ENCODE data around the gene CDH4. TPM values are rescaled to one million over a fixed set of nuclear protein-coding genes. Genes with fewer than 3 reads are reported as not detected.
A peak's percentile ranks its signal among the peaks of the same experiment; 100 is the strongest.
"Not testable (repeated sequence)": the region's sequence is repeated elsewhere in the genome, so short reads cannot be mapped to it uniquely, and the experiment has no call there.

CDH4 gene
- total RNA-seq, 2 donors from 2014 or later, result not detected

DNA sequence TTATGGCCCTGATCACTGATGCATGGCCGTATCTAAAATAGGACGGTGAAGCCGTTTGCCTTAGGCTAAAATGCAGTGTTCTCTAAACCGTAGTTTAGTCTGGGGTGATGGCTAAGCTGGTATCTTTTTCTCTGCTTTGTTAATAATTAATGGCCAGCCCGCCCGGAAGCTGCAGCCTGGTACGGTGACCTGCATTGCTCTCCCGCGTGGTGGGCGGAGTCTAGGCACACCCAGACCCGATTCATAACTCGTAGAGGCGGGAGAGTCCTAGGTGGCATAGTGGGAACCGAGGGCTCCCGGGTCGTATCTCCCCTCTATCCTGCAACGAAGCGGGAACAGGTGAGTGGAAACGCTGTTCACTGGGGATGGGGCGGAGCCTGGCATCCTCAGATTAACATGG, 5.5 kb downstream of the CDH4 start:
- DNase-seq (ENCODE audit: low spot score) (no peak), ATAC-seq (no peak)
- Mint-ChIP-seq H3K4me1 (ENCODE audit: low read depth in 2 of 2) (peaks cover 0 to 2% of the 10 kb centered on the region in 2 donors), H3K9me3 (no peaks in the 10 kb centered on the region), H3K27ac (no peak overlapping the region), H3K36me3 (no peaks in the 10 kb centered on the region), H3K4me3 (no peak overlapping the region), H3K27me3 (peaks cover 28 to 32% of the 10 kb centered on the region in 2 donors)

DNA sequence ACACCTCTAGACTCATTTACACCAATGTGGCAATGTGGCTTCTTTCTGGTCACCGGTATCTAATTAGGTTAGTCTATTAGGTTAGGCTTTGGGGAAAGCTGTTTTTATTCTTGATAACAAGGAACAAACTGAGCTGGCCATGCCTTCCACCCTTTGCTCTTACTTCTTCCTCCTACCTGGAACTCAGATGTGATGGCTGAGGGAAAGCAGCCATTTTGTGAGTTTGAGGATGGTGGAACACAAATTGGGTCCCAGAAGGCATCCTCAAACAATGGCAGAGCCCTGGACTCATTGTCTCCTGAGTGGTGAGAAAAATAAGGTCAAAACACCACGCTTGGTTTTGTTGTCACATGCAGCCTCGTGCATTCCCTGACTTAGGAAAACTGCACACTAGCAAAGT, 7.7 kb downstream of the CDH4 start:
- H3K27me3 Mint-ChIP-seq, result peaks cover 23 to 36% of the 10 kb centered on the region in 2 donors
- H3K9me3 Mint-ChIP-seq, result no peaks in the 10 kb centered on the region
- H3K36me3 Mint-ChIP-seq, result no peaks in the 10 kb centered on the region
- ATAC-seq (no peak), DNase-seq (ENCODE audit: low spot score) (no peak)
- H3K27ac Mint-ChIP-seq, result no peak overlapping the region
- H3K4me3 Mint-ChIP-seq, result no peak overlapping the region
- H3K4me1 Mint-ChIP-seq (ENCODE audit: low read depth in 2 of 2), result no peaks in the 10 kb centered on the region

DNA sequence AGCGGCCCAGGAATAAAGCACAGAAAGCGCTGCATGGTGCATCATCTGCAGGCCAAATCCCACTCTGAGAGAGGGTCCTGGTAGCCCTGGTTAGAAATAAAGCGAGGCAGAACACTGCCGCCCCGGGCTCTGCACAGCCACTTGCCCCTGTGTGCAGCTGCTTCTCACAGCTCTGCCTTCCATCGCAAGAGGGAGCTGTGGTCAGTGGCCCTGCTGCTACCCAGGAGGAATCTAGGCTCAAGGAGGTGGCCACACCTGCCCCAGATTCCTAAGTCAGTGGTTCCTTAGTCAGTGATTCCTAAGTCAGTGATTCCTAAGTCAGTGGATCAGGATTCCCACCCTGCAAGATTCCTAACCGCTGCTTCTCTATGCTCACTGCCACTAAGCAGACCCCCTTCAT, 8.8 kb downstream of the CDH4 start:
- no peak for DNase-seq (ENCODE audit: low spot score)
- H3K27me3 Mint-ChIP-seq, result peaks cover 13 to 36% of the 10 kb centered on the region in 2 donors
- no peak overlapping the region for H3K27ac Mint-ChIP-seq
- no peak for ATAC-seq
- H3K4me3 Mint-ChIP-seq, result no peak overlapping the region
- H3K9me3 Mint-ChIP-seq, result no peaks in the 10 kb centered on the region
- H3K4me1 Mint-ChIP-seq (ENCODE audit: low read depth in 2 of 2), result no peaks in the 10 kb centered on the region
- no peaks in the 10 kb centered on the region for H3K36me3 Mint-ChIP-seq

DNA sequence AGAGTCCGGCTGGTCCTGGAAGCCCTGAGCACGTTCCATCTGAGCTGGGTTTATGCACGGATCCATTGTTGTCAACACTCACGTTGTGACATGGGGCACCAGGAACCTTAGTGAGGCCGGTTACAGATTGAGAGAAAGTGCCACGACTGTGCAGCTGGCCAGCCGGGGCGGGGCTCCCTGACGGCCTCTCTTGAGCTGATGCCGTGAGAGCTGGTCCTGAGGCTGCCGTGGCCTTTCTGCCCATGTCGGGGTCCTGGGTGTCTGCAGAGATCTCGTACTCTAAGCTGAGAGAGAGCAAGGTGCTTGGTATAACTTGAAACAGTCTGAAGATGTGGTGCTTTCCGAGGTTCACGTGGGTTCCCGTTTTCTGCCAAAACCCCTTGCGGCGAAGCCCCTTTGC, 10.0 kb downstream of the CDH4 start:
- Mint-ChIP-seq H3K36me3 (no peaks in the 10 kb centered on the region), H3K4me3 (no peak overlapping the region), H3K27me3 (peaks cover 5 to 32% of the 10 kb centered on the region in 2 donors), H3K4me1 (ENCODE audit: low read depth in 2 of 2) (no peaks in the 10 kb centered on the region), H3K9me3 (no peaks in the 10 kb centered on the region), H3K27ac (no peak overlapping the region)
- no peak for ATAC-seq
- DNase-seq (ENCODE audit: low spot score), result no peak

DNA sequence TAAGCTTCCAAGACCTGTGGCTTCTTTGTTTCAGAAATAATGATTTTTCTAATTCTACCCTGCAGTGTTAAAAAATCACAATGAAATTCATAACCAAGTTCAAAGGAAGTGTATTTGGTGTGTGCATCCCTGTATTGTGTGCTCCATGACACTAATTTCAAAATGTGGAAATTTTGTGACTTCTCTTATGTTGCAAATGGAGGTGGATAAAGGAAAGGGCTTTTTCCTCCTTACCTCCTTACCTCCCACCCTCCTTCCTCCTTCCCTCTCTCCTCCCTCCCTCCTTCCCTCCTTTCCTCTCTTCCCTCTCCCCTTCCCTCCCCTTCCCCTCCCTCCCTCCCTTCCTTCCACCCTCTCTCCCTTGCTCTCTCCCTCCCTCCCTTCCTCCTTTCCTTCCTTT, 10.5 kb downstream of the CDH4 start:
- no peaks in the 10 kb centered on the region for H3K4me1 Mint-ChIP-seq (ENCODE audit: low read depth in 2 of 2)
- no peaks in the 10 kb centered on the region for H3K9me3 Mint-ChIP-seq
- H3K27ac Mint-ChIP-seq, result no peak overlapping the region
- ATAC-seq, result no peak
- H3K27me3 Mint-ChIP-seq, result peaks cover 4 to 27% of the 10 kb centered on the region in 2 donors
- DNase-seq (ENCODE audit: low spot score), result no peak
- no peak overlapping the region for H3K4me3 Mint-ChIP-seq
- no peaks in the 10 kb centered on the region for H3K36me3 Mint-ChIP-seq

DNA sequence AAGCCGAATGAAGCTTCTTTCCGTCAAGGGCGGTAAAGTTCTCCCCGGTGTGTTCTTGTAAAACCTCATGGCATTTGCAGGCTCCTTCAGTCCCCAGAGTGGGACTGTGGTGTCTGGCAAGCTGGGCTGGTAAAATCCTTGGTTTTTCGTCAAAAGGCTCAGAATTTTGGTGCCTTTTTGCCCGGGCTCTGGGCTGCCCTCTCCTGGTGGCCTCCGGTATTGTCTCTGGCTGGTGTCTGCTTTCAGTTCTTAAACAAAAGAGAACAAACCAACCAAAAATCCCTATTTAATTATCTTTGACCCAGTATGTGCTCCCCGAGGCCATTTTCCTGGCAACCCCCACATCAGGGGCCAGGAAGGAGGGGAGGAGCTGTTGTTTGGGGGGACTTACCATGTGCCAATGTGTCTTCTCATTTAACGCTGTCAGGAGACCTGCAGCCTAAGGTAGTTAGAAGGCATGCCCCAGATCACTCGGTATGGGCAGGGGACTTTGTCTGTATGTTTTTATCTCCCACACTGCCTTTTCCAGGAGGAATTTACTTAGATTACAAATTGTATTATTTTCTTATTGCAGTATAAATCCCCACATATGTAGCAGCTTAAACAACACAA, 11.1 kb downstream of the CDH4 start:
- H3K4me1 Mint-ChIP-seq (ENCODE audit: low read depth in 2 of 2), result no peaks in the 10 kb centered on the region
- H3K27ac Mint-ChIP-seq, result no peak overlapping the region
- H3K36me3 Mint-ChIP-seq, result no peaks in the 10 kb centered on the region
- DNase-seq (ENCODE audit: low spot score) (no peak), ATAC-seq (no peak)
- no peaks in the 10 kb centered on the region for H3K9me3 Mint-ChIP-seq
- H3K27me3 Mint-ChIP-seq, result peaks cover 4 to 25% of the 10 kb centered on the region in 2 donors
- H3K4me3 Mint-ChIP-seq, result no peak overlapping the region

DNA sequence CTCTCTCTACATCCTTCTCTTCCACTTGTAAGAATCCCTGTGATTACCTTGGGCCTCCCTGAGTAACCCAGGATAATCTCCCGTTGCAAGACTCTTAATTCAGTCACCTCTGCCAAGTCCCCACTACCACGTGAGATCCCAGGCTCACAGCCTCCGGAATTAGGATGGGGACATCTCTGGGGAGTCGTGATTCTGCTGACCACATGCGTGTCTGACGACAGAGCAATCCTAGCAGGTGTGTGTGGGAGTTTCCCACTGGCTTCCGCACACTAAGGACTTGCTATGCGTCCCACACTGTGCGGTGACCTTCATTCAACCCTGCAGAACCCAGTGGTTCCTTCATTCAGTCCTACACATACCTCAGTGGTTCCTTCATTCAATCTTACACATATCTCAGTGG, 11.9 kb downstream of the CDH4 start:
- ATAC-seq (no peak), DNase-seq (ENCODE audit: low spot score) (no peak)
- Mint-ChIP-seq H3K4me1 (ENCODE audit: low read depth in 2 of 2) (no peaks in the 10 kb centered on the region), H3K4me3 (no peak overlapping the region), H3K27ac (no peak overlapping the region), H3K27me3 (peaks cover 4 to 25% of the 10 kb centered on the region in 2 donors), H3K36me3 (no peaks in the 10 kb centered on the region), H3K9me3 (no peaks in the 10 kb centered on the region)

DNA sequence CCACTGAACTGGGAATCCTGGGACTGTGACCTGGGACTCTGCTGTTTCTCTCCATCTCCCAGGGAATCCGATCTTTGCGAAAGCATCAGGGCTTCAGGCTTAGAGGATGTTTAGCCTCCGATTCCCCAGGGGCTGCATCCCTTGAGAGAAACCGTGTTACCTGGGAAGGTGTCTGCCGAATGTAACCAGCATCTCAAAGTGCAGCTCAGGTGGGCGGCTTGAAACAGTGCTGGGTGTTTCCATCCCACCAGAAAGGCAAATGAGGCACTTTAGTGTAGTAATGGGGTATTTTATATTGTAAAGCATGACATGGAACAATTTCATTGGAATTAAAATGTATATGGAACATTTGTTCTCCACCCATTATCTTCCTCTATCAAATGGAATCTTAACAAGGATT, 15.2 kb downstream of the CDH4 start:
- Mint-ChIP-seq H3K27me3 (peaks cover 4 to 25% of the 10 kb centered on the region in 2 donors), H3K4me1 (ENCODE audit: low read depth in 2 of 2) (no peaks in the 10 kb centered on the region)

DNA sequence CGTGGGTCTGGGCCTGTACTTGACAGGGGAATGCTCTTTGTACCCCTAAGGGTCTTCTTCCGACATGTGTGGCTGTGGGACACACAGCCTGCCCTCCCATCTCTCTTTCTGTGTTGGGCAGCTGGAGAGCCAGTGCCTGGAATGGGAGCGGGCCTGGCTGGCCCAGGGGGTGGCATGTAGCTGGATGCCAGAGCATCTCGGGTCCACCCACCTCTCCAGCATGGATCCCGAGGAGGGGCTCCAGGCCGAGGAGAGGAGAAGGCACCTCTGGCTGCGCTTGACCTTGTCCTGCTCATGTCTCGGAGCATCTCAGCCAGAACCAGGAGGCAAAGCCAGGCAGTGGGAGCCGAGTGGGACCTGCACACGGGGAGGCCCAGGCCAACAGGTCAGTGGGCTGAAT, 16.0 kb downstream of the CDH4 start:
- H3K4me1 Mint-ChIP-seq (ENCODE audit: low read depth in 2 of 2), result no peaks in the 10 kb centered on the region
- no peaks in the 10 kb centered on the region for H3K36me3 Mint-ChIP-seq
- no peak overlapping the region for H3K27ac Mint-ChIP-seq
- H3K4me3 Mint-ChIP-seq, result no peak overlapping the region
- no peaks in the 10 kb centered on the region for H3K9me3 Mint-ChIP-seq
- peaks cover 4 to 25% of the 10 kb centered on the region in 2 donors for H3K27me3 Mint-ChIP-seq
- DNase-seq (ENCODE audit: low spot score), result no peak
- peak in 1 of 2 donors; percentile 49 for ATAC-seq

More for the DNA sequence above, 15.2 kb downstream of the CDH4 start:
- Mint-ChIP-seq H3K4me3 (no peak overlapping the region), H3K27ac (no peak overlapping the region), H3K36me3 (no peaks in the 10 kb centered on the region), H3K9me3 (no peaks in the 10 kb centered on the region)
- no peak for ATAC-seq
- no peak for DNase-seq (ENCODE audit: low spot score)

DNA sequence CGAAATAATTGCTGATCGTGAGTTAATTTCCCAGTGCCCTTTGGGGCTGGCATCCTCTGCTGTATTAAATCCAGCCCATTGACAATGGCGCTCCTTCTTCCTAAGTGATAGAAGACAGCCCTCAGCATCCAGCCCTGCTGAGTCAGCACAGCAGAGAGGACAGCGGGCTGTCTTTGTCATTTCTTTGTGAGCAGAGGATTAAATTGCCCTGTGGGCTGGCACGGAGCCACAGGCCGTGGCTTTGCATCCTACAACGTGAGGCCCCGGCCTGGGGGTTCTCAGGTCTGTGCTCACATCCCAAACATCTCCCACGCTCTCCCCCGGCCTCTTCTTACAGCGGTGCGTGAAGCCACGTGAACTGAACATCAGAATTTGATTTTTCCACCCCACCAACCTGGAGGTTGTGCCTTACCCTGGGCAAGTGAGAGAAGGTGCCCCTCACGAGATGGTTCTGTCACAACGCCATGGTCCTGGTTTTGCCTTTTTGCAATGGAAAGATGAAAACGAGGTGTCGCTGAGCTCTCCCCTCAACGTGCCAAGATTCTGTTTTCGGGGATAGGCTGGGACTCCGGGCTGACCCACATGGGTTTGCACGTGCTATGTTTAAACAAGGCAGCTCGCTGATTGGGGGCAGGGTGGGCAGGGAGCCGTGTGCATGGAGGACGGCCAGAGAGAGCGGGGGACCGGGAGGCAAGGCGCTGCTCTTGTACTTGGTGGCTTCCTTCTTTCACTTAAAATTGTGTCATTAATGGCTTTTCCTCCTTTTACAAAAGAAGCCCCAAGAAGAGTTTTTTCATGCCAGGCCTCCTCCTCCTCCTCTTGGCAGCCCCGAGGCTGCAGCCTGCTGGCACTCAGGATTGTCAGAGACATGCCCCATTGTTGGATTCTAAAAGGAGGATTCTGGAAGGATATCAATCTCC, 19.5 kb downstream of the CDH4 start:
- H3K4me3 Mint-ChIP-seq, result no peak overlapping the region
- peaks cover 5% of the 10 kb centered on the region for H3K9me3 Mint-ChIP-seq
- no peak overlapping the region for H3K27ac Mint-ChIP-seq
- DNase-seq (ENCODE audit: low spot score) (no peak), ATAC-seq (no peak)
- no peaks in the 10 kb centered on the region for H3K4me1 Mint-ChIP-seq (ENCODE audit: low read depth in 2 of 2)
- H3K27me3 Mint-ChIP-seq, result peaks cover 0 to 2% of the 10 kb centered on the region in 2 donors
- no peaks in the 10 kb centered on the region for H3K36me3 Mint-ChIP-seq

DNA sequence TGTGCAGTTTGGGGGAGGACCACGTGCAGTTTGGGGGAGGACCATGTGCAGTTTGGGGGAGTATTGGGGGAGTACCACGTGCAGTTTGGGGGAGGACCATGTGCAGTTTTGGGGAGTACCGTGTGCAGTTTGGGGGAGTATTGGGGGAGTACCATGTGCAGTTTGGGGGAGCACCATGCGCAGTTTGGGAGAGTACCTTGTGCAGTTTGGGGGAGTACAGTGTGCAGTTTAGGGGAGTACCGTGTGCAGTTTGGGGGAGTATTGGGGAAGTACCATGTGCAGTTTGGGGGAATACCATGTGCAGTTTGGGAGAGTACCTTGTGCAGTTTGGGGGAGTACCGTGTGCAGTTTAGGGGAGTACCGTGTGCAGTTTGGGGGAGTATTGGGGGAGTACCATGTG, 21.0 kb downstream of the CDH4 start:
- DNase-seq (ENCODE audit: low spot score); H3K4me3 Mint-ChIP-seq; H3K27me3 Mint-ChIP-seq; ATAC-seq; H3K4me1 Mint-ChIP-seq (ENCODE audit: low read depth in 2 of 2); H3K9me3 Mint-ChIP-seq; H3K27ac Mint-ChIP-seq; H3K36me3 Mint-ChIP-seq: not testable (repeated sequence)

DNA sequence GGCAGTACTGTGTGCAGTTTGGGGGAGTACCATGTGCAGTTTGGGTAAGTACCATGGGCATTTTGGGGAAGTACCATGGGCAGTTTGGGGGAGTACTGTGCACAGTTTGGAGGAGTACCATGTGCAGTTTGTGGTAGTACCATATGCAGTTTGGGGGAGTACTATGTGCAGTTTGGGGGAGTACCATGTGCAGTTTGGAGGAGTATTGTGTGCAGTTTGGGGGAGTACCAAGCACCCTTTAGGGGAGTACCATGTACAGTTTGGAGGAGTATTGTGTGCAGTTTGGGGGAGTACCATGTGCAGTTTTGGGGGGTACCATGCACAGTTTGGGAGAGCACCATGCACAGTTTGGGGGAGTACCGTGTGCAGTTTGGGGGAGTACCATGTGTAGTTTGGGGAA, 21.6 kb downstream of the CDH4 start:
- not testable (repeated sequence) for H3K4me1 Mint-ChIP-seq (ENCODE audit: low read depth in 2 of 2); ATAC-seq; H3K27me3 Mint-ChIP-seq; H3K27ac Mint-ChIP-seq; H3K36me3 Mint-ChIP-seq; H3K4me3 Mint-ChIP-seq; H3K9me3 Mint-ChIP-seq; DNase-seq (ENCODE audit: low spot score)

DNA sequence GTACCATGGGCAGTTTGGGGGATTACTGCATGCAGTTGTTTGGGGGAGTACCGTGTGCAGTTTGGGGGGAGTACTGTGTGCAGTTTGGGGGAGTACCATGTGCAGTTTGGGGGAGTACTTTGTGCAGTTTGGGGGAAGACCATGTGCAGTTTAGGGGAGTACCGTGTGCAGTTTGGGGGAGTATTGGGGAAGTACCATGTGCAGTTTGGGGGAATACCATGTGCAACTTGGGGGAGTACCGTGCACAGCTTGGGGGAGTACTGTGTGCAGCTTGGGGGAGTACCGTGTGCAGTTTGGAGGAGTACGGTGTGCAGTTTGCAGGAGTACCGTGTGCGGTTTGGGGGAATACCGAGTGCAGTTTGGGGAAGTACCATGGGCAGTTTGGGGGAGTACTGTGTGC, 22.3 kb downstream of the CDH4 start:
- peaks cover 5% of the 10 kb centered on the region for H3K9me3 Mint-ChIP-seq
- no peak overlapping the region for H3K4me3 Mint-ChIP-seq
- H3K27ac Mint-ChIP-seq, result no peak overlapping the region
- ATAC-seq (no peak), DNase-seq (ENCODE audit: low spot score) (no peak)
- H3K36me3 Mint-ChIP-seq, result no peaks in the 10 kb centered on the region
- no peaks in the 10 kb centered on the region for H3K4me1 Mint-ChIP-seq (ENCODE audit: low read depth in 2 of 2)
- peaks cover 0 to 2% of the 10 kb centered on the region in 2 donors for H3K27me3 Mint-ChIP-seq

DNA sequence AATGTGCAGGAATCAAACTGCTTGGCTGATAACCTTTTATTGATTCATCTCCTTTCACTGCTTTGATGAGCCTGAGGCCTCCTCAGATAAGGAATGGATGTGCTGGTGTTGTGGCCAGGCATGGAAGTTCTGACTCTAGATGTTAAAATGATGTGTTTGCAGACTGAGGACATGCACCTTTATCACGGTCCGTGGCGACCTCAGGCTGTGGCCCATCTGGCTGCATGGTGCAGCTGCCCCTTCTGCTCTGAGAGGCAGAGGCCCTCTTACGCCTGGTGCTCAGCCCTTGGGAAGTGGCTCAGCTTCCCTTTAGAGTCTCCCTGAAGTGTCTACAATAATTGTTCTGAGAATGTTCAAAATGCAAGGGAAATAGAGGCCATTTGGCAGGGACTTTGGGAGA, 26.2 kb downstream of the CDH4 start:
- H3K27ac Mint-ChIP-seq, result no peak overlapping the region
- no peak overlapping the region for H3K4me3 Mint-ChIP-seq
- H3K36me3 Mint-ChIP-seq, result no peaks in the 10 kb centered on the region

More for the DNA sequence above, 26.2 kb downstream of the CDH4 start:
- Mint-ChIP-seq H3K4me1 (ENCODE audit: low read depth in 2 of 2) (peaks cover 0 to 5% of the 10 kb centered on the region in 2 donors), H3K9me3 (peaks cover 10% of the 10 kb centered on the region), H3K27me3 (no peaks in the 10 kb centered on the region)
- ATAC-seq (no peak), DNase-seq (ENCODE audit: low spot score) (no peak)

Data from natural killer cell treated with Interleukin-12 subunit alpha and Interleukin-12 subunit beta and Interleukin-15 and Interleukin-18, amount 100 ng/mL, for 72 hours (primary cell).